Activated CD4-positive, alpha-beta T cell treated with anti-CD3 and anti-CD28 coated beads for 36 hours (primary cell): ENCODE measurements around the gene PDE8A. TPM values are rescaled to one million over a fixed set of nuclear protein-coding genes. Genes with fewer than 3 reads are reported as not detected.
"Not testable (repeated sequence)": the region's sequence is repeated elsewhere in the genome, so short reads cannot be mapped to it uniquely, and the experiment has no call there.

Experiments used
- ATAC-seq: fragments of 200-7000 bp; cut with Tn5 transposase; one replicate; pipeline ENCODE4 v1.10.0; 2021; ENCODE audit warnings: mild to moderate bottlenecking, moderate library complexity
- CTCF ChIA-PET: fragments of 350-600 bp; sonication (Branson Sonifier 250); formaldehyde crosslinking; loops from one replicate; lab custom pipeline; 2021; ENCODE audit warnings: antibody characterized with exemption; lab: Charles Lee
- POLR2A ChIA-PET: fragments of 350-600 bp; sonication (Branson Sonifier 250); formaldehyde crosslinking; loops from one replicate; lab custom pipeline; 2021; ENCODE audit warnings: antibody characterized with exemption, inconsistent platforms; lab: Charles Lee
- DNase-seq: peaks from one replicate; pipeline ENCODE4 v3.0.0-alpha.2; 2020
- H3K27ac Mint-ChIP-seq: one replicate; pipeline ENCODE4 v1.8.0; 2021; ENCODE audit warnings: mixed read lengths
- H3K27me3 Mint-ChIP-seq: one replicate; pipeline ENCODE4 v1.8.0; 2021; ENCODE audit warnings: mixed read lengths
- H3K36me3 Mint-ChIP-seq: one replicate; pipeline ENCODE4 v1.8.0; 2021; ENCODE audit warnings: low read depth, mixed read lengths
- H3K4me1 Mint-ChIP-seq: one replicate; pipeline ENCODE4 v1.8.0; 2021; ENCODE audit warnings: mixed read lengths
- H3K4me3 Mint-ChIP-seq: one replicate; pipeline ENCODE4 v1.8.0; 2021; ENCODE audit warnings: mild to moderate bottlenecking, moderate library complexity, mixed read lengths
- H3K9me3 Mint-ChIP-seq: one replicate; pipeline ENCODE4 v1.8.0; 2021; ENCODE audit warnings: low read depth, mixed read lengths
- intact Hi-C, 2 experiments: fragments of 100-400 bp; cut with DNase I in 1 of 2; cut with micrococcal nuclease in 1 of 2; formaldehyde crosslinking; loops; one replicate each; pipeline versions ENCODE4 v1.14.2 to v1.15.1; 2022 to 2024; cut with DNase I, micrococcal nuclease
- total RNA-seq, 2 experiments: library from RNA; stranded (reverse); gene quantifications; one replicate each; pipeline ENCODE4 v1.2.3, GENCODE V29; 2021

The PDE8A gene
- total RNA-seq, 2 experiments from 2014 or later, result 21.3 to 28.7 TPM

DNA sequence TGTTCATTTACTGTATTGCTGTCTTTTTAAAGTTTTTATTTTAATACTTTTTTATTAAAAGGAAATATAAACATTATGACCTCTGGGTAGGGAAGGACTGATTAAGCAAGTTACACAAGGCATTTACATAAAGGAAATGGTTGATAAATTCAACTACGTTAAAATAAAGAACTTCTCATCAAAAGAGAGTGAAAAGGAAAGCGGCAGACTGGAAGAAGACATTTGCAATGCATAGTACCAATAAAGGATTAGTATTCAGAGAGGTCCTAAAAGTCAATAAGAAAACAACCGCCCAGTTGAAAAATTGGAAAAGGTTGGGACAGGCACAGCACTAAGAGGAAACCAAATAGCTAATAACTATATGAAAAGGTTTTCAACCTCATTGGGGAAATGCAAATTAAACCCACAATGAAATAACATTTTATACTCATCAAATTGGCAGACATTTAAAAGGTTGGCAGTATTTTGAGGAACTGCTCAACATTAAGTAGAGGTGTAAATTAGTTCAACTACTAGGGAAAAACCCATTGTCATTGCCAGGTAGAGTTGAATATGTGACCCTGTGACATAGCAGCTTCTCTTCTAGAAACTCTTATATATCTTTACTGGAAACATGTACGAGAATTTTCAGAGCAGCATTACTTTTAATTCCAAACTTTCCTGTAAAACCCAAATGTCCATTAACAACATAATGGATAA, 9.5 kb downstream of the PDE8A start:
- Mint-ChIP-seq H3K9me3 (no peaks in the 10 kb centered on the region), H3K36me3 (peaks cover 1% of the 10 kb centered on the region), H3K4me1 (peaks cover 63% of the 10 kb centered on the region), H3K27me3 (no peaks in the 10 kb centered on the region), H3K27ac (no peak overlapping the region), H3K4me3 (no peak overlapping the region)
- ChIA-PET POLR2A (interaction anchor here (0.6 kb wide), 1 partner anchor 385 kb away, joined by 3 read pairs; no protein-coding TSS in a partner anchor), CTCF (interaction anchor here (1.0 to 1.1 kb wide), 3 partner anchors 12 to 63 kb away, joined by 3 read pairs; no protein-coding TSS in a partner anchor)
- no peak for ATAC-seq
- intact Hi-C loops, result loop anchor here in 1 of 2 experiments (5.0 to 10.0 kb wide), 3 partner anchors 41 to 406 kb away; no protein-coding TSS in a partner anchor
- DNase-seq, result no peak

DNA sequence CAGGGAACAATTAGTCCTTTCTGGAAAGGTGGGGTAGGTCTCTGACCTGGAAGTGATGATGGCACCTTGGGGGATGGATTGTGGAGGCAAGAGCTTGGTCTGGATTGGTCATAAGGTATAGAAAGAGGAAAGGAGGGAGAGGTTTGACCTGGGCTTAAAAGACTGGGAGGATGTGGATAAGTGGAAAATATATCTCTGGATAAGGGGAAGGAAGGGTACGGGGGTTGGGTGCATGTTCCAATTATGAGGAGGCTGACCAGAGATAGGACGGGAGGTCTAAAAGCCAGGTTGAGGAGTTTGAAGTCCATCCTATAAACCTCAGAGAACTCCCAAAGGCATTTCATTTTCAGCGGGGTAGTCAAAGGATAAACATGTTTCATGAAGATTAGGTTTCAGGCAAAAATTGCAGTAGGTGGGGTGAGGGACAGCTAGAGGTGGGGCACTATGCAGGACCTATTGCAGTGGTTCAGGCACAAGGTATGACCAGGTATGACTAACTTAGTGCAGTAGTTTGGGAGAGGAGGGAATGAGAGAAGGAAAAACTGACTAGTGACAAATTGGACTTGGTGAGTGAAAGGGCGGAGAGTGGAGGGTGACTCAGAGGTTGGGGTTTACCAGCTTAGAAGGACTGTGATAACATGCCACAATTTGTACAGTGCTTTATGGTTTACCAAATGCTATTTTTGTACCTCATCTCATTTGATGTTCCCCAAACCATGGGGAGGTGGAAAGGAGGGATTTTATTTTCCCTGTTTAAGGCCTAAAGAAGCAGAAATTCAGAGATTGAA, 10.7 kb downstream of the PDE8A start:
- Mint-ChIP-seq H3K9me3 (no peaks in the 10 kb centered on the region), H3K27me3 (no peaks in the 10 kb centered on the region), H3K4me1 (peaks cover 52% of the 10 kb centered on the region), H3K27ac (peak overlapping the region; percentile 45), H3K4me3 (no peak overlapping the region), H3K36me3 (peaks cover 1% of the 10 kb centered on the region)
- intact Hi-C loops, result loop anchor here (1.0 to 10.0 kb wide), 4 partner anchors 11 to 408 kb away; partner anchors contain the start of gene PDE8A (in 1 of the 2)
- ATAC-seq, result peak; percentile 89
- ChIA-PET CTCF (interaction anchor here (0.6 to 1.2 kb wide), 2 partner anchors 9 to 12 kb away, joined by 3 read pairs; no protein-coding TSS in a partner anchor), POLR2A (interaction anchor here (1.2 kb wide), 1 partner anchor 12 kb away, joined by 4 read pairs; no protein-coding TSS in a partner anchor)
- peak; percentile 72 for DNase-seq

DNA sequence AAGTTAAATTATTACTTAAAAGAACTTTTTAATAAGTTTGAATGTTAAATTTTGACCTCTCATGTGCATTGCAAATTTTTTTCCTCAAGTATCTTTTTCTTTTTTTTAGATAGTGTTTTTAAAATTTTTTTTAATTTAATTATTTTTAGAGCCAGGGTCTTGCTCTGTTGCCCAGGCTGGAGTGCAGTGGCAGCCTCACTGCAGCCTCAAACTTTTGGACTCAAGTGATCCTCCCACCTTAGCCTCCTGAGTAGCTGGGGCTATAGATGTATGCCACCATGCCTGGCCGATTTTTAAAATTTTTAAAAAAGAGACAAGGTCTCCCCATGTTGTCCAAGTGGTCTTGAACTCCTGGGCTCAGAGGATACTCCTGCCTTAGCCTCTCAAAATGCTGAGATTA, 14.4 kb downstream of the PDE8A start:
- intact Hi-C loops, result loop anchor here in 1 of 2 experiments (10.0 kb wide), 2 partner anchors 261 to 411 kb away; no protein-coding TSS in a partner anchor
- DNase-seq (no peak), ATAC-seq (no peak)
- POLR2A ChIA-PET, result interaction anchor here (1.4 kb wide), 1 partner anchor 15 kb away, joined by 5 read pairs; no protein-coding TSS in a partner anchor
- Mint-ChIP-seq H3K9me3 (no peaks in the 10 kb centered on the region), H3K4me1 (peaks cover 38% of the 10 kb centered on the region), H3K27ac (no peak overlapping the region), H3K4me3 (no peak overlapping the region), H3K36me3 (no peaks in the 10 kb centered on the region), H3K27me3 (no peaks in the 10 kb centered on the region)
- CTCF ChIA-PET, result interaction anchor here (1.1 to 1.7 kb wide), 3 partner anchors 8 to 14 kb away, joined by 3 to 7 read pairs (median 5); no protein-coding TSS in a partner anchor

DNA sequence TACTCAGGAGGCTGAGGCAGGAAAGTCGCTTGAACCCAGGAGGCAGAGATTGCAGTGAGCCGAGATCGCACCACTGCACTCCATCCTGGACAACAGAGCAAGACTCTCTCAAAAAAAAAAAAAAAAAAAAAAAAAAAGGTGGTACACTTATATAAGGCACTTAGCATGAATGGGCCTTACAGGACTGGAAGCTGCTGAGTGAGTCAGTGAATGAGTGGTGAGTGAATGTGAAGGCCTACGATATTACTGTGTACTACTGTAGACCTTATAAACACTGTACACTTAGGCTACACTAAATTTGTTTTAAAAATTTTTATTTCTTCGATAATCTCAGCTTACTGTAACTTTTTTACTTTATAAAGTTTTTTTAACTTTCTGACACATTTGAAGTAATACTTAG, 15.1 kb downstream of the PDE8A start:
- ChIA-PET POLR2A (interaction anchor here (0.6 to 1.4 kb wide), 3 partner anchors 16 to 590 kb away, joined by 3 to 5 read pairs (median 5); no protein-coding TSS in a partner anchor), CTCF (interaction anchor here (1.0 to 1.7 kb wide), 3 partner anchors 8 to 172 kb away, joined by 3 to 7 read pairs (median 3); no protein-coding TSS in a partner anchor)
- H3K4me1 Mint-ChIP-seq, result peaks cover 35% of the 10 kb centered on the region
- not testable (repeated sequence) for DNase-seq, H3K27ac Mint-ChIP-seq, ATAC-seq, H3K9me3 Mint-ChIP-seq, H3K27me3 Mint-ChIP-seq, H3K36me3 Mint-ChIP-seq, H3K4me3 Mint-ChIP-seq
- intact Hi-C loops, result loop anchor here in 1 of 2 experiments (10.0 kb wide), 2 partner anchors 262 to 412 kb away; no protein-coding TSS in a partner anchor

DNA sequence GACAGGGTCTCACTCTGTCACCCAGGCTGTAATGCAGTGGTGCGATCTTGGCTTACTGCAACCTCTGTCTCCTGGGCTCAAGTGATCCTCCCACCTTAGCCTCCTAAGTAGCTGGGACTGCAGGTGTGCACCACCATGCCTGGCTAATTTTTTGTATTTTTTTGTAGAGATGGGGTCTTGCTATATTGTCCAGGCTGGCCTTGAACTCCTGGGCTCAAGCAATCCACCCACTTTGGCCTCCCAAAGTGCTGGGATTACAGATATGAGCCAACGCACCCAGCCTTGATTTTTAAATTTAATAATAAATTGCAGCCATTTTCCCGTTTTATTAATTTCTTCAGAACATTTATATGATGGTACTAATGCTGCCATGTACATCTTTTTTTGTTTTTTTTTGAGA, 15.6 kb downstream of the PDE8A start:
- intact Hi-C loops, result loop anchor here in 1 of 2 experiments (10.0 kb wide), 2 partner anchors 262 to 412 kb away; no protein-coding TSS in a partner anchor
- not testable (repeated sequence) for H3K27ac Mint-ChIP-seq, H3K27me3 Mint-ChIP-seq, H3K9me3 Mint-ChIP-seq, H3K4me3 Mint-ChIP-seq, DNase-seq, ATAC-seq, H3K36me3 Mint-ChIP-seq
- peaks cover 35% of the 10 kb centered on the region for H3K4me1 Mint-ChIP-seq
- ChIA-PET CTCF (interaction anchor here (1.0 to 1.7 kb wide), 3 partner anchors 8 to 171 kb away, joined by 3 to 7 read pairs (median 3); no protein-coding TSS in a partner anchor), POLR2A (interaction anchor here (0.6 kb wide), 2 partner anchors 24 to 589 kb away, joined by 3 to 5 read pairs; no protein-coding TSS in a partner anchor)

DNA sequence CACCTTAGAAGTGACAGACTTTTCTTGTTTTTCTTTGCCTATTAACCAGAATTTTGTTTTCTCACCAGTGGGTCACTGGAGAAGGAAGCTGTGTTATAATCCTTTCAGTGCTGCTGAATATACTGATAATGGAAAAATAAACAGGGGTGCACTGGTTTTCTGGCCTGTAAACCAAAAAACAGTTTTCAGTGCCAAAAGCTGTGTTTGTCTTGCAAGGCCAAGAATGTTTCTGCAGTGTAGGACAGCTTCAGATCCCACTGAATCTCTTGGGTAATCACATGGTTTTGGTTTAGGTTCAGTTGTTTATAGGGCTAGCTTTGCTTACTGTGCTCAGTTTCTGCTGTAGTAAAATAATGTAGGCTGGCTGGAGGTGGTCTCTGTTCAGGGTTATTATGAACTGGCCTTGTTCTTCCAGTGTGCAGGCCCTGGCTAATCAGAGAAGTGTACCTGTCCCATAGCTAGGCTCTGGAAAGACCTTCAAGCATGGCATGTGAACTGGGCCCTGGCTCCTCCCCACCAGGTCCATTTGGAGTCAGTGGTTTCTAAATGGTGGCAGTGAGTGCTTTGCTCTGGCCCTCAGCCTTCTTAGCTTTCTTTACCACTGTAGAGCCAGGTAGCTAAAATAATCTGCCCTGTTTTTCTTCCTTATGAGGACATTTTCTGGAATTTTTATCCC, 18.7 kb downstream of the PDE8A start:
- Mint-ChIP-seq H3K27me3 (no peaks in the 10 kb centered on the region), H3K4me3 (no peak overlapping the region), H3K27ac (no peak overlapping the region), H3K4me1 (peaks cover 38% of the 10 kb centered on the region), H3K36me3 (no peaks in the 10 kb centered on the region), H3K9me3 (no peaks in the 10 kb centered on the region)
- ChIA-PET POLR2A (interaction anchor here (0.7 kb wide), 1 partner anchor 31 kb away, joined by 4 read pairs; no protein-coding TSS in a partner anchor), CTCF (interaction anchor here (0.6 to 1.5 kb wide), 3 partner anchors 12 to 428 kb away, joined by 3 to 4 read pairs (median 3); no protein-coding TSS in a partner anchor)
- no peak for ATAC-seq
- DNase-seq, result no peak
- intact Hi-C loops, result no loop called here

- intact Hi-C loops, result no loop called here
- no peak for DNase-seq
- Mint-ChIP-seq H3K4me1 (peaks cover 38% of the 10 kb centered on the region), H3K9me3 (no peaks in the 10 kb centered on the region), H3K27me3 (no peaks in the 10 kb centered on the region), H3K36me3 (no peaks in the 10 kb centered on the region), H3K27ac (no peak overlapping the region), H3K4me3 (no peak overlapping the region)
- ChIA-PET POLR2A (no interaction called here), CTCF (interaction anchor here (0.6 to 0.9 kb wide), 2 partner anchors 9 to 94 kb away, joined by 3 read pairs; no protein-coding TSS in a partner anchor)
- ATAC-seq, result no peak
Observed at GRCh38 chr15:85000937-85001336, 19.3 kb downstream of the PDE8A start.

- ChIA-PET POLR2A (no interaction called here), CTCF (interaction anchor here (0.7 to 2.4 kb wide), 3 partner anchors 11 to 40 kb away, joined by 3 to 8 read pairs (median 3); no protein-coding TSS in a partner anchor)
- Mint-ChIP-seq H3K9me3 (no peaks in the 10 kb centered on the region), H3K36me3 (no peaks in the 10 kb centered on the region), H3K27me3 (no peaks in the 10 kb centered on the region), H3K4me1 (peaks cover 43% of the 10 kb centered on the region), H3K4me3 (no peak overlapping the region), H3K27ac (no peak overlapping the region)
- intact Hi-C loops, result no loop called here
- DNase-seq (no peak), ATAC-seq (no peak)
Observed at GRCh38 chr15:85002517-85002916, 20.9 kb downstream of the PDE8A start.

DNA sequence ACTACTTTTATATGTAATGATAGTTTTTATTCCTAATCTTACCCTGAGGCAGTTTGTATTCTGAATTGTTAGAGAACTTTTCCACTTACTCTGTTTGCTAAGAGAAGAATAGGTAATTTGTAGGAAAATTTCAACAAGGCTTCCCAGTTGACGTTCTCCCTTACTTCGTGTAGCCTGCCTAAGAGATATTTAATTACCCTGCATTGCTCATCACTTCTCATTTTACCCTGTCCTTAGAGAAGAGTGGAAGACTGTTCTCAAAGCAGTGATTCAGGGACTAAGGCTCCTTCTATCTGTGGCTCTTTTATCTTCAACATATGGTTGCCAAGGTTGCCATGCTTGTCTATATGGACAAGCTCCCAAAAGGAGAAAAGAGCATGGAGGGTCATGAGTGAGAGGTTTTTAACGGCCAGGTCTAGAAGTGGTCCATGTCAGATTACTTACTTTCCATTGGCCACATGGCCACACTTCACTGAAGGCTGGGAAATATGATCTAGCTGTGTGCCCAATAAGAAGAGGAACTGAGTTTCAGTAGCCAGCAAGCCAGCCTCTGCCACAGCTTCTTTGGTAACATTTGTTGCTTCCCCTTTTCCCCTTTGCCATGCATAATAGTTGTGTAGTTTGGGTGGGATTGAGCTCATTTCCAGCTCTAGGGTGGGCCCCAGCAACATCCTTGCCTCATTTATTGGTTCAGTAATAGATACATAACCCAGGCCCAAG, 22.1 kb downstream of the PDE8A start:
- no peaks in the 10 kb centered on the region for H3K36me3 Mint-ChIP-seq
- POLR2A ChIA-PET, result interaction anchor here (0.6 kb wide), 1 partner anchor 105 kb away, joined by 3 read pairs; no protein-coding TSS in a partner anchor
- intact Hi-C loops, result no loop called here
- H3K27me3 Mint-ChIP-seq, result no peaks in the 10 kb centered on the region
- H3K4me3 Mint-ChIP-seq, result no peak overlapping the region
- peaks cover 54% of the 10 kb centered on the region for H3K4me1 Mint-ChIP-seq
- DNase-seq, result no peak
- ATAC-seq, result no peak
- CTCF ChIA-PET, result interaction anchor here (0.7 to 2.4 kb wide), 3 partner anchors 10 to 28 kb away, joined by 3 to 8 read pairs (median 4); no protein-coding TSS in a partner anchor
- no peaks in the 10 kb centered on the region for H3K9me3 Mint-ChIP-seq
- no peak overlapping the region for H3K27ac Mint-ChIP-seq

DNA sequence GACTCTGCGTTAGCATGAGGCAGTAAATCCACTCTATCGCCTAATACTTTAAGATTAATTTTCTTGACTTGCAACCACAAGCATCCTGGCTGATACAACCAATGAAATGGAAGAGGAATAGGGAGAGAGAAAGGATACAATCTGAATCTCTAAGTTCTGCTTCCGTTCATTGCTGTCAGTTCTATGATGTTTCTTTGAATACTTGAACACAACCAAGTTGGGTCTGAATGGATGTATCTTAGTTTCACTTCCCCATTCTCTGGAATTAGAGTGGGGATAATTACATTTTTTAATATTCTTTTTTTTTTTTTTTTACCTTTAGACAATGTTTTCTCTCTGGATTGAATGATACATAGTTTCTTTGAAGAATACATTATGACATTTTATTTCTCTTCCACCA, 22.9 kb downstream of the PDE8A start:
- intact Hi-C loops, result no loop called here
- H3K4me3 Mint-ChIP-seq, result no peak overlapping the region
- H3K36me3 Mint-ChIP-seq, result no peaks in the 10 kb centered on the region
- no peak for DNase-seq
- peaks cover 56% of the 10 kb centered on the region for H3K4me1 Mint-ChIP-seq
- ChIA-PET POLR2A (no interaction called here), CTCF (interaction anchor here (0.9 to 1.4 kb wide), 2 partner anchors 8 to 27 kb away, joined by 3 to 4 read pairs; no protein-coding TSS in a partner anchor)
- no peak overlapping the region for H3K27ac Mint-ChIP-seq
- ATAC-seq, result no peak
- no peaks in the 10 kb centered on the region for H3K27me3 Mint-ChIP-seq
- no peaks in the 10 kb centered on the region for H3K9me3 Mint-ChIP-seq
